ENCODE results near the gene SYT9.

Gene SYT9

GRCh38 chr11:7445564-7445963 lies 193.9 kb downstream of the SYT9 start:
- TF ChIP-seq CTCF (IDR thresholded peaks at IDR 0.05): no peak
- no peaks in the 10 kb centered on the region for H3K9me3 ChIP-seq
- no peak overlapping the region for H3K4me3 ChIP-seq (ENCODE audit: low read depth in 1 of 2, low read length in 1 of 2)
- H3K4me1 ChIP-seq (ENCODE audit: control insufficient read depth in 1 of 2, insufficient read depth in 1 of 2, low read depth in 1 of 2, low read length in 1 of 2): peaks cover 0 to 7% of the 10 kb centered on the region in 2 experiments
- H3K27me3 ChIP-seq: peaks cover 11% of the 10 kb centered on the region
- H3K36me3 ChIP-seq: no peaks in the 10 kb centered on the region
- H3K27ac ChIP-seq: no peak overlapping the region

- Histone ChIP-seq H3K9me3 (no peaks in the 10 kb centered on the region), H3K27ac (no peak overlapping the region), H3K27me3 (peaks cover 11% of the 10 kb centered on the region), H3K4me1 (ENCODE audit: control insufficient read depth in 1 of 2, insufficient read depth in 1 of 2, low read depth in 1 of 2, low read length in 1 of 2) (peaks cover 0 to 7% of the 10 kb centered on the region in 2 experiments), H3K36me3 (no peaks in the 10 kb centered on the region), H3K4me3 (ENCODE audit: low read depth in 1 of 2, low read length in 1 of 2) (no peak overlapping the region)
- TF ChIP-seq CTCF (IDR thresholded peaks at IDR 0.05): no peak
Measured at GRCh38 chr11:7448201-7448600, 196.5 kb downstream of the SYT9 start.

GRCh38 chr11:7449211-7449840 lies 197.6 kb downstream of the SYT9 start:
- H3K36me3 ChIP-seq: no peaks in the 10 kb centered on the region
- no peak overlapping the region for H3K27ac ChIP-seq
- H3K9me3 ChIP-seq: no peaks in the 10 kb centered on the region
- H3K27me3 ChIP-seq: peaks cover 5% of the 10 kb centered on the region
- H3K4me3 ChIP-seq (ENCODE audit: low read depth in 1 of 2, low read length in 1 of 2): no peak overlapping the region
- no peak for TF ChIP-seq CTCF (IDR thresholded peaks at IDR 0.05)
- H3K4me1 ChIP-seq (ENCODE audit: control insufficient read depth in 1 of 2, insufficient read depth in 1 of 2, low read depth in 1 of 2, low read length in 1 of 2): peaks cover 0 to 7% of the 10 kb centered on the region in 2 experiments

- peaks cover 0 to 7% of the 10 kb centered on the region in 2 experiments for H3K4me1 ChIP-seq (ENCODE audit: control insufficient read depth in 1 of 2, insufficient read depth in 1 of 2, low read depth in 1 of 2, low read length in 1 of 2)
- H3K9me3 ChIP-seq: no peaks in the 10 kb centered on the region
- no peak overlapping the region for H3K4me3 ChIP-seq (ENCODE audit: low read depth in 1 of 2, low read length in 1 of 2)
- H3K27me3 ChIP-seq: peaks cover under 1% of the 10 kb centered on the region
- no peaks in the 10 kb centered on the region for H3K36me3 ChIP-seq
- no peak for TF ChIP-seq CTCF (IDR thresholded peaks at IDR 0.05)
- no peak overlapping the region for H3K27ac ChIP-seq
Measured at GRCh38 chr11:7449841-7450214, 198.1 kb downstream of the SYT9 start.

GRCh38 chr11:7450836-7451235 lies 199.1 kb downstream of the SYT9 start:
- no peaks in the 10 kb centered on the region for H3K27me3 ChIP-seq
- H3K4me1 ChIP-seq (ENCODE audit: control insufficient read depth in 1 of 2, insufficient read depth in 1 of 2, low read depth in 1 of 2, low read length in 1 of 2): peaks cover 0 to 7% of the 10 kb centered on the region in 2 experiments
- no peaks in the 10 kb centered on the region for H3K9me3 ChIP-seq
- TF ChIP-seq CTCF (IDR thresholded peaks at IDR 0.05): no peak
- H3K4me3 ChIP-seq (ENCODE audit: low read depth in 1 of 2, low read length in 1 of 2): no peak overlapping the region
- H3K36me3 ChIP-seq: no peaks in the 10 kb centered on the region
- H3K27ac ChIP-seq: no peak overlapping the region
